ENCODE results near the gene CYP4V2.

- no peak for TF ChIP-seq POLR2AphosphoS5 (IDR thresholded peaks at IDR 0.05; ENCODE audit: low read depth, low read length)
- TF ChIP-seq POLR2A (IDR thresholded peaks at IDR 0.05; ENCODE audit: low read depth, low read length), result no peak
These were observed 42.9 kb upstream of the CYP4V2 start for GRCh38 chr4:186148336-186148975.
